Skeletal muscle satellite cell (primary cell): ENCODE measurements around the gene SYCP1.

ENCODE experiments used
- H3K27me3 ChIP-seq: 2 replicates; pipeline ENCODE4 v1.7.0; 2013; ENCODE audit warnings: low read length; ENCODE audit not compliant: control insufficient read depth, insufficient read depth
- H3K36me3 ChIP-seq: 2 replicates; pipeline ENCODE4 v1.7.0; 2013; ENCODE audit warnings: mild to moderate bottlenecking, control low read depth, low read length; ENCODE audit not compliant: insufficient read depth
- H3K4me1 ChIP-seq: 2 replicates; pipeline ENCODE4 v1.7.0; 2013; ENCODE audit warnings: low read length; ENCODE audit not compliant: control insufficient read depth, insufficient read depth
- H3K4me2 ChIP-seq: 2 replicates; pipeline ENCODE4 v1.7.0; 2013; ENCODE audit warnings: mild to moderate bottlenecking, low read length
- H3K4me3 ChIP-seq: 2 replicates; pipeline ENCODE4 v1.7.0; 2013; ENCODE audit warnings: low read length
- H3K9ac ChIP-seq: 2 replicates; pipeline ENCODE4 v1.7.0; 2013; ENCODE audit warnings: mild to moderate bottlenecking, low read depth, low read length, moderate library complexity
- H3K9me3 ChIP-seq: replicated peaks from 2 replicates; pipeline ENCODE4 v1.7.0; 2013; ENCODE audit warnings: mild to moderate bottlenecking, control low read depth, low read length

SYCP1 gene

GRCh38 chr1:115031595-115031994 lies 176.9 kb downstream of the SYCP1 start:
- no peak overlapping the region for H3K9ac ChIP-seq
- no peak overlapping the region for H3K4me2 ChIP-seq
- no peaks in the 10 kb centered on the region for H3K4me1 ChIP-seq
- no peaks in the 10 kb centered on the region for H3K9me3 ChIP-seq
- H3K36me3 ChIP-seq: no peaks in the 10 kb centered on the region
- H3K4me3 ChIP-seq: no peak overlapping the region
- H3K27me3 ChIP-seq: peaks cover 34% of the 10 kb centered on the region

GRCh38 chr1:115035652-115036051 lies 181.0 kb downstream of the SYCP1 start:
- Histone ChIP-seq H3K4me1 (no peaks in the 10 kb centered on the region), H3K36me3 (no peaks in the 10 kb centered on the region), H3K9me3 (no peaks in the 10 kb centered on the region), H3K4me3 (no peak overlapping the region), H3K9ac (no peak overlapping the region), H3K27me3 (peaks cover 39% of the 10 kb centered on the region), H3K4me2 (no peak overlapping the region)

GRCh38 chr1:115036814-115037507 lies 182.3 kb downstream of the SYCP1 start:
- H3K36me3 ChIP-seq: no peaks in the 10 kb centered on the region

GRCh38 chr1:115040501-115040900 lies 185.8 kb downstream of the SYCP1 start:
- Histone ChIP-seq H3K27me3 (peaks cover 23% of the 10 kb centered on the region), H3K4me2 (no peak overlapping the region), H3K9me3 (no peaks in the 10 kb centered on the region), H3K9ac (no peak overlapping the region), H3K4me1 (no peaks in the 10 kb centered on the region), H3K36me3 (no peaks in the 10 kb centered on the region), H3K4me3 (no peak overlapping the region)

More at GRCh38 chr1:115036814-115037507, 182.3 kb downstream of the SYCP1 start:
- H3K27me3 ChIP-seq: peaks cover 36% of the 10 kb centered on the region
- no peak overlapping the region for H3K4me2 ChIP-seq
- H3K4me3 ChIP-seq: no peak overlapping the region
- H3K9ac ChIP-seq: no peak overlapping the region
- H3K4me1 ChIP-seq: no peaks in the 10 kb centered on the region
- H3K9me3 ChIP-seq: no peaks in the 10 kb centered on the region

- Histone ChIP-seq H3K4me3 (no peak overlapping the region), H3K4me2 (no peak overlapping the region), H3K36me3 (no peaks in the 10 kb centered on the region), H3K4me1 (no peaks in the 10 kb centered on the region), H3K9me3 (no peaks in the 10 kb centered on the region), H3K9ac (no peak overlapping the region), H3K27me3 (peaks cover 17% of the 10 kb centered on the region)
Measured at GRCh38 chr1:115041654-115042053, 187.0 kb downstream of the SYCP1 start.
